AG08395 (cell line): ENCODE results near the gene SMTNL2.
"Not testable (repeated sequence)": the region's sequence is repeated elsewhere in the genome, so short reads cannot be mapped to it uniquely, and the experiment has no call there.

ENCODE experiments used
- DNase-seq: peaks from one replicate; pipeline ENCODE4 v3.0.0; 2012; ENCODE audit warnings: mixed read lengths, low spot score

Gene SMTNL2

GRCh38 chr17:4585638-4585994, 1.3 kb downstream of the SMTNL2 start:
- DNase-seq = no peak

GRCh38 chr17:4586043-4586442, 1.7 kb downstream of the SMTNL2 start:
- no peak for DNase-seq

GRCh38 chr17:4587195-4587594, 2.9 kb downstream of the SMTNL2 start:
- DNase-seq = no peak

- no peak for DNase-seq
Observed at GRCh38 chr17:4587803-4588202, 3.5 kb downstream of the SMTNL2 start.

- DNase-seq = no peak
Observed at GRCh38 chr17:4588391-4588790, 4.1 kb downstream of the SMTNL2 start.

GRCh38 chr17:4588898-4589625, 4.7 kb downstream of the SMTNL2 start:
- DNase-seq = no peak

GRCh38 chr17:4590042-4590441, 5.7 kb downstream of the SMTNL2 start:
- DNase-seq = not testable (repeated sequence)

- no peak for DNase-seq
Observed at GRCh38 chr17:4590981-4591453, 6.7 kb downstream of the SMTNL2 start.

- peak; percentile 38 for DNase-seq
Observed at GRCh38 chr17:4591529-4591928, 7.2 kb downstream of the SMTNL2 start.

- DNase-seq = no peak
Observed at GRCh38 chr17:4592240-4593005, 8.1 kb downstream of the SMTNL2 start.

- no peak for DNase-seq
Observed at GRCh38 chr17:4593021-4593421, 8.7 kb downstream of the SMTNL2 start.

GRCh38 chr17:4594406-4594805, 10.1 kb downstream of the SMTNL2 start:
- DNase-seq = no peak

- no peak for DNase-seq
Observed at GRCh38 chr17:4594931-4595684, 10.8 kb downstream of the SMTNL2 start.

- DNase-seq = not testable (repeated sequence)
Observed at GRCh38 chr17:4595685-4596342, 11.5 kb downstream of the SMTNL2 start.

- no peak for DNase-seq
Observed at GRCh38 chr17:4596636-4597380, 12.5 kb downstream of the SMTNL2 start.

GRCh38 chr17:4597975-4598374, 13.6 kb downstream of the SMTNL2 start:
- no peak for DNase-seq

GRCh38 chr17:4598776-4599504, 14.6 kb downstream of the SMTNL2 start:
- DNase-seq = no peak

- no peak for DNase-seq
Observed at GRCh38 chr17:4599505-4600281, 15.4 kb downstream of the SMTNL2 start.

GRCh38 chr17:4600563-4600962, 16.2 kb downstream of the SMTNL2 start:
- DNase-seq = no peak

- DNase-seq = no peak
Observed at GRCh38 chr17:4601326-4601725, 17.0 kb downstream of the SMTNL2 start.
